Testis (tissue), 2 donors: ENCODE measurements around the gene SDC1.

ENCODE experiments used
- POLR2A ChIP-seq: fragments of 450-650 bp; IDR thresholded peaks from one replicate; pipeline ENCODE4 v1.6.1; 2017; ENCODE audit warnings: antibody characterized with exemption, mild to moderate bottlenecking, moderate library complexity
- TF ChIP-seq, protein P1 (sequence below), 3 experiments: fragments of 450-650 bp in 2 of 3; fragments of 200-600 bp in 1 of 3; sonication (generic) in 1 of 3; IDR thresholded peaks; one replicate each; pipeline ENCODE4 v1.5.1; 2016 to 2019; ENCODE audit warnings: antibody characterized with exemption in 3 of 3, mild to moderate bottlenecking in 2 of 3, moderate library complexity in 1 of 3

- TF ChIP-seq, protein P1, sequence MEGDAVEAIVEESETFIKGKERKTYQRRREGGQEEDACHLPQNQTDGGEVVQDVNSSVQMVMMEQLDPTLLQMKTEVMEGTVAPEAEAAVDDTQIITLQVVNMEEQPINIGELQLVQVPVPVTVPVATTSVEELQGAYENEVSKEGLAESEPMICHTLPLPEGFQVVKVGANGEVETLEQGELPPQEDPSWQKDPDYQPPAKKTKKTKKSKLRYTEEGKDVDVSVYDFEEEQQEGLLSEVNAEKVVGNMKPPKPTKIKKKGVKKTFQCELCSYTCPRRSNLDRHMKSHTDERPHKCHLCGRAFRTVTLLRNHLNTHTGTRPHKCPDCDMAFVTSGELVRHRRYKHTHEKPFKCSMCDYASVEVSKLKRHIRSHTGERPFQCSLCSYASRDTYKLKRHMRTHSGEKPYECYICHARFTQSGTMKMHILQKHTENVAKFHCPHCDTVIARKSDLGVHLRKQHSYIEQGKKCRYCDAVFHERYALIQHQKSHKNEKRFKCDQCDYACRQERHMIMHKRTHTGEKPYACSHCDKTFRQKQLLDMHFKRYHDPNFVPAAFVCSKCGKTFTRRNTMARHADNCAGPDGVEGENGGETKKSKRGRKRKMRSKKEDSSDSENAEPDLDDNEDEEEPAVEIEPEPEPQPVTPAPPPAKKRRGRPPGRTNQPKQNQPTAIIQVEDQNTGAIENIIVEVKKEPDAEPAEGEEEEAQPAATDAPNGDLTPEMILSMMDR (IDR thresholded peaks at IDR 0.05): no peak
- TF ChIP-seq POLR2A: no peak
These were observed 32.1 kb downstream of the SDC1 start for GRCh38 chr2:20192781-20193180.
